Epithelial cell of proximal tubule (primary cell): Measurements from ENCODE around the gene SNRNP200. TPM values are rescaled to one million over a fixed set of nuclear protein-coding genes. Genes with fewer than 3 reads are reported as not detected.

ENCODE experiments used
- DNase-seq: peaks from one replicate; pipeline ENCODE4 v3.0.0-alpha.2; 2011; ENCODE audit warnings: low read depth
- H3K4me3 ChIP-seq: 2 replicates; pipeline ENCODE4 v1.5.1; 2011; ENCODE audit warnings: low read depth, mild to moderate bottlenecking, low read length
- CTCF ChIP-seq: conservative IDR thresholded peaks from 2 replicates; pipeline ENCODE4 v1.5.1; 2012; ENCODE audit warnings: low read depth, mild to moderate bottlenecking, low read length
- total RNA-seq: library from RNA; depleted of rRNA; stranded (reverse); fragments of >200 nt; gene quantifications from 2 replicates; pipeline ENCODE4 v1.2.3, GENCODE V29; 2015

SNRNP200 gene
- total RNA-seq, 1 donor from 2014 or later: 77.2 TPM

GRCh38 chr2:96319396-96319795, 14.1 kb upstream of the SNRNP200 start:
- no peak for DNase-seq
- no peak for TF ChIP-seq CTCF
- H3K4me3 ChIP-seq: no peak overlapping the region

GRCh38 chr2:96318723-96319122, 13.4 kb upstream of the SNRNP200 start:
- no peak for DNase-seq

GRCh38 chr2:96317584-96317997, 12.2 kb upstream of the SNRNP200 start:
- no peak for DNase-seq
- H3K4me3 ChIP-seq: no peak overlapping the region
- TF ChIP-seq CTCF: no peak

More at GRCh38 chr2:96318723-96319122, 13.4 kb upstream of the SNRNP200 start:
- TF ChIP-seq CTCF: no peak
- H3K4me3 ChIP-seq: no peak overlapping the region

- no peak overlapping the region for H3K4me3 ChIP-seq
- TF ChIP-seq CTCF: no peak
- DNase-seq: no peak
These were observed 11.7 kb upstream of the SNRNP200 start for GRCh38 chr2:96316999-96317398.

- no peak for DNase-seq
- H3K4me3 ChIP-seq: no peak overlapping the region
- TF ChIP-seq CTCF: no peak
These were observed 10.2 kb upstream of the SNRNP200 start for GRCh38 chr2:96315400-96316071.

- no peak for TF ChIP-seq CTCF
- no peak overlapping the region for H3K4me3 ChIP-seq
- DNase-seq: no peak
These were observed 9.7 kb upstream of the SNRNP200 start for GRCh38 chr2:96315005-96315399.

GRCh38 chr2:96308248-96308647, 2.9 kb upstream of the SNRNP200 start:
- H3K4me3 ChIP-seq: no peak overlapping the region
- TF ChIP-seq CTCF: no peak
- DNase-seq: no peak
